ENCODE results near the gene GNAL. TPM values are rescaled to one million over a fixed set of nuclear protein-coding genes. Genes with fewer than 3 reads are reported as not detected.
"Not testable (repeated sequence)": the region's sequence is repeated elsewhere in the genome, so short reads cannot be mapped to it uniquely, and the experiment has no call there.

GNAL gene
- total and polyA plus RNA-seq, 7 donors: 0.90 to 30.8 (median 5.5) TPM

DNA sequence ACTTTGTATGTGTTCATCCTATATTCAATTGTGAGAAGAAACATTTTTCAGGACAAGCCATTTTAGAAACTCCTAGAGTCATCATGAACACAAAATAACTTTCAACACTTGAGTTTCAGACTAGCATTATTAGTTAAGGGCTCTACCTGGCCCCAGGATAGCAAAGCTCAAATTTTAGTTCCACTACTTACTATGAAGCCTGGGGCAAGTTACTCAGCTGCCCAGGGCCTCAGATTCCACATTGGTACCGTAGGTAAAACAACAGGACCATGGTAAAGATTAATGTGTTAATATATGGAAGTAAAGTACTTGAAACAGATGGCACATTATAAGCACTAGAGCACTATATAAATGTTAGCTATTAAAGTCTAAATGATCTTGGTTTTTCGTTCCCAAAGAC, 199.7 kb downstream of the GNAL start:
- no peaks in the 10 kb centered on the region for H3K4me1 ChIP-seq
- H3K4me3 ChIP-seq: no peak overlapping the region
- H3K9me3 ChIP-seq: no peaks in the 10 kb centered on the region
- TF ChIP-seq, protein P1, sequence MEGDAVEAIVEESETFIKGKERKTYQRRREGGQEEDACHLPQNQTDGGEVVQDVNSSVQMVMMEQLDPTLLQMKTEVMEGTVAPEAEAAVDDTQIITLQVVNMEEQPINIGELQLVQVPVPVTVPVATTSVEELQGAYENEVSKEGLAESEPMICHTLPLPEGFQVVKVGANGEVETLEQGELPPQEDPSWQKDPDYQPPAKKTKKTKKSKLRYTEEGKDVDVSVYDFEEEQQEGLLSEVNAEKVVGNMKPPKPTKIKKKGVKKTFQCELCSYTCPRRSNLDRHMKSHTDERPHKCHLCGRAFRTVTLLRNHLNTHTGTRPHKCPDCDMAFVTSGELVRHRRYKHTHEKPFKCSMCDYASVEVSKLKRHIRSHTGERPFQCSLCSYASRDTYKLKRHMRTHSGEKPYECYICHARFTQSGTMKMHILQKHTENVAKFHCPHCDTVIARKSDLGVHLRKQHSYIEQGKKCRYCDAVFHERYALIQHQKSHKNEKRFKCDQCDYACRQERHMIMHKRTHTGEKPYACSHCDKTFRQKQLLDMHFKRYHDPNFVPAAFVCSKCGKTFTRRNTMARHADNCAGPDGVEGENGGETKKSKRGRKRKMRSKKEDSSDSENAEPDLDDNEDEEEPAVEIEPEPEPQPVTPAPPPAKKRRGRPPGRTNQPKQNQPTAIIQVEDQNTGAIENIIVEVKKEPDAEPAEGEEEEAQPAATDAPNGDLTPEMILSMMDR (IDR thresholded peaks at IDR 0.05): no peak
- peaks cover 18 to 99% of the 10 kb centered on the region in 2 donors for H3K36me3 ChIP-seq (ENCODE audit: insufficient read depth in 1 of 2, low read depth in 1 of 2)
- DNase-seq: no peak
- 91 to 94% (median 93%) methylated on average over 2 of the region's 2 CpGs for WGBS, 3 donors
- no peak for ATAC-seq
- H3K27ac ChIP-seq: no peak overlapping the region
- intact Hi-C loops (cut with DNase I): no loop called here
- no peaks in the 10 kb centered on the region for H3K27me3 ChIP-seq (ENCODE audit: insufficient read depth in 3 of 3, low read length in 2 of 3)

DNA sequence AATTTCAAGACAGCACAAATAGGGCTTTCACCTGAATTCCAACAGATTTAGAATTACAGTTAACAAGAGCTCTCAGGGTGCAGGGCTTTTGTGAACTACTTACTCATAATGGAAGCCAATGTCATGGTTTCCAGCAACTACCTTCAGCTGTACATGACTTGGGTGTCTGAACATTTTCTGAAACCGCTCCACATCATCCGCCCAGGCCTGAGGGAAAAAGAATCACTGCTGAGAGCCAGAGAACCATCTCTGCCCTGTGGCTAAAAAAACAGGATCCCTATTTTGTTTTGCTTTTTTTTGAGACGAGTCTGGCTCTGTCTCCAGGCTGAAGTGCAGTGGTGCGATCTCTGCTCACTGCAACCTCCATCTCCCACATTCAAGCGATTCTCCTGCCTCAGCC, 200.2 kb downstream of the GNAL start:
- Histone ChIP-seq H3K27me3 (ENCODE audit: insufficient read depth in 3 of 3, low read length in 2 of 3) (no peaks in the 10 kb centered on the region), H3K4me1 (no peaks in the 10 kb centered on the region), H3K9me3 (no peaks in the 10 kb centered on the region), H3K4me3 (no peak overlapping the region), H3K36me3 (ENCODE audit: insufficient read depth in 1 of 2, low read depth in 1 of 2) (peaks cover 18 to 99% of the 10 kb centered on the region in 2 donors), H3K27ac (no peak overlapping the region)
- intact Hi-C loops (cut with DNase I): no loop called here
- WGBS, 3 donors: 91 to 99% (median 97%) methylated on average over 5 of the region's 5 CpGs
- no peak for DNase-seq
- ATAC-seq: no peak
- TF ChIP-seq, protein P1 (IDR thresholded peaks at IDR 0.05): no peak

DNA sequence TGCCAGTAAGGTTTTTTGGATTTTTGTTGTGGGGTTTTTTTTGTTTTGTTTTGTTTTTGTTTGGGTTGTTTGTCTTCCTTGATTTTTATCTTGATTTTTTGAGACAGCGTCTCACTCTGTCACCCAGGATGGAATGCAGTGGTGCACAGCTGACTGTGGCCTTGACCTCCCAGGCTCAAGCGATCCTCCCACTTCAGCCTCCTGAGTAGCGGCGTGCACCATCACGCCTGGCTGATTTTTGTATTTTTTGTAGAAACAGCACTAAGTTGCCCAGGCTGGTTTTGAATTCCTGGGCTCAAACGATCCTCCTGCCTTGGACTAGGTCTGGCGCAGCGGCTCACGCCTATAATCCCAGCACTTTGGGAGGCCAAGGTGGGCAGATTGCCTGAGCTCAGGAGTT, 202.7 kb downstream of the GNAL start:
- intact Hi-C loops (cut with DNase I): no loop called here
- TF ChIP-seq, protein P1 (IDR thresholded peaks at IDR 0.05): no peak
- peaks cover 14 to 97% of the 10 kb centered on the region in 2 donors for H3K36me3 ChIP-seq (ENCODE audit: insufficient read depth in 1 of 2, low read depth in 1 of 2)
- no peak for ATAC-seq
- H3K27ac ChIP-seq: no peak overlapping the region
- H3K4me3 ChIP-seq: no peak overlapping the region
- no peaks in the 10 kb centered on the region for H3K9me3 ChIP-seq
- H3K27me3 ChIP-seq (ENCODE audit: insufficient read depth in 3 of 3, low read length in 2 of 3): no peaks in the 10 kb centered on the region
- DNase-seq: no peak
- H3K4me1 ChIP-seq: no peaks in the 10 kb centered on the region
- 94 to 97% (median 94%) methylated on average over 9 of the region's 9 CpGs for WGBS, 3 donors

DNA sequence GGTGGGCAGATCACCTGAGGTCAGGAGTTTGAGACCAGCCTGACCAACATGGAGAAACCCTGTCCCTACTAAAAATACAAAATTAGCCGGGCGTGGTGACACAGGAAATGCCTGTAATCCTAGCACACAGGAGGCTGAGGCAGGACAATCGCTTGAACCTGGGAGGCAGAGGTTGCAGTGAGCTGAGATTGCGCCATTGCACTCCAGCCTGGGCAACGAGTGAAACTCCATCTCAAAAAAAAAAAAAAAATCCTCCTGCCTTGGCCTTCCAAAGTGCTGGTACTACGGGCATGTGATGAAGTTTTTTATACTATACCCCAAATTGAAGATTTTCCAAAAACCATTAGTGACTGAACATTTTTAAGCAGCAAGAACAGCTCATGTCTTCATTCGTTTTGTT, 203.4 kb downstream of the GNAL start:
- intact Hi-C loops (cut with DNase I): not testable (repeated sequence)

DNA sequence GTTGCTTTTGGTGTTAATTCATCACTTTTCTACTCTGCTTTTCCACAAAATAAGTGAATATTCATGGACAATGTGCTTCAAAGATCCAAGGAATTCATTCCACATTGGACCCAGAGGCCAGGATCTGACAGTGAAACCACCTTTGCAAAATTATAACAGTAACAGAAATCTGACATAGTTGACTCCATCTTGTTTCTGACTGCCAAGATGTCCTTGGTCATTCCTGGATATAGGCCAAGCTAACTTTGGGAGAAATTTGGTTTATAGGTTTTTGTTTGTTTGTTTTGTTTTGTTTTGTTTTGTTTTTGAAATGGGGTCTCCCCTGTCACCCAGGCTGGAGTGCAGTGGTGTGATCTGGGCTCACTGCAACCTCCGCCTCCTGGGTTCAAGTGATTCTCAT, 208.7 kb downstream of the GNAL start:
- no peaks in the 10 kb centered on the region for H3K9me3 ChIP-seq
- no peaks in the 10 kb centered on the region for H3K4me1 ChIP-seq
- intact Hi-C loops (cut with DNase I): no loop called here
- DNase-seq (no peak), ATAC-seq (no peak)
- 100% methylated on average over 1 of the region's 1 CpG for WGBS, 3 donors
- H3K27ac ChIP-seq: no peak overlapping the region
- TF ChIP-seq, protein P1 (IDR thresholded peaks at IDR 0.05): no peak
- no peaks in the 10 kb centered on the region for H3K27me3 ChIP-seq (ENCODE audit: insufficient read depth in 3 of 3, low read length in 2 of 3)
- H3K4me3 ChIP-seq: no peak overlapping the region
- peaks cover 4 to 65% of the 10 kb centered on the region in 2 donors for H3K36me3 ChIP-seq (ENCODE audit: insufficient read depth in 1 of 2, low read depth in 1 of 2)

More for the DNA sequence above, 203.4 kb downstream of the GNAL start:
- DNase-seq; H3K4me3 ChIP-seq; H3K27me3 ChIP-seq (ENCODE audit: insufficient read depth in 3 of 3, low read length in 2 of 3); ATAC-seq; H3K9me3 ChIP-seq; H3K27ac ChIP-seq; H3K4me1 ChIP-seq: not testable (repeated sequence)
- WGBS, 3 donors: 75 to 86% (median 78%) methylated on average over 7 of the region's 7 CpGs
- peaks cover 11 to 95% of the 10 kb centered on the region in 2 donors for H3K36me3 ChIP-seq (ENCODE audit: insufficient read depth in 1 of 2, low read depth in 1 of 2)

Data from psoas muscle (tissue), 8 donors.